ENCODE results near the gene ZNF70.

ZNF70 gene

DNA sequence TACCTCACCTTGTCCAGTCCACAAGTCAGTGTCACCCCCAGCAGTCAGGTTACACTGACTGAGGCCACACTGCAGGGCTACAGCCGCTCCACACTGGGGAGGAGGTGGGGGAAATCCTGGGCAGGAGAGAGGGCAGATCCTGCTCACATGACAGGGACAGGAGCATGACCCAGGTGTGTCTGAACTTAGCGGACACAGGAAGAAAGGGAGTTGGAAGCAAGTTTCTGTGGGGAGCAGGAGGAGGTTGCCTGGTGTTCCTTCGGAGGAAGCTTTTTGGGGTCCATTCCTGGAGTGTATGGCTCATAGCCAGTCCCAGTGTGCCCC lies 27.6 kb upstream of the ZNF70 start:
- DNase-seq = no peak

- no peak for DNase-seq
Observed at GRCh38 chr22:23777776-23778576, 27.1 kb upstream of the ZNF70 start.

GRCh38 chr22:23775779-23776375 lies 25.0 kb upstream of the ZNF70 start:
- no peak for DNase-seq

DNA sequence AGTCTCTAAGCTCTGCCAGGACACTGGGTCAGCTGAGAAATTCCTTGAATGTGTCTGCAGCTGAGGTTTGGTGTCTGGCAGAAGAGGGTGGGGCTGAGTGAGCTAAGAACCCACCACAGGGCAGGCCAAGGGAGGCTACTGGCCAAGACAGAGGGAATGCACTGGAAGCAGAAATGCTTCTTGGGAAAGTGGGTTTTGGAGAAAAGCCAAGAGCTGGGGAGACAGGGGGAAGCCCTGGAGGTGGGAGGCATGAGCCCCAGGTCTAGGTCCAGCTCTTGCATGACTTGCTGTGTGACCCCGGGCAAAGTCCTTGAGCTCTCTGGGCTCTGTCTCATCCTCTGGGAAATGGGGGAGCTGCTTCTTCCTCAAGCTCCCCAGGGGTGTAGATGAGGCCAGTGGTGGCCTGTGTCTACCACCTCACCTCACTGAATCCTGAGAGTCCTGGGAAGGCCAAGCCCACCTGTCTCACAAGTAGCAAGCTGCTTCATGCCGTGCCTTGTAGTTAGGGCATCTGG lies 24.1 kb upstream of the ZNF70 start:
- DNase-seq = no peak

DNA sequence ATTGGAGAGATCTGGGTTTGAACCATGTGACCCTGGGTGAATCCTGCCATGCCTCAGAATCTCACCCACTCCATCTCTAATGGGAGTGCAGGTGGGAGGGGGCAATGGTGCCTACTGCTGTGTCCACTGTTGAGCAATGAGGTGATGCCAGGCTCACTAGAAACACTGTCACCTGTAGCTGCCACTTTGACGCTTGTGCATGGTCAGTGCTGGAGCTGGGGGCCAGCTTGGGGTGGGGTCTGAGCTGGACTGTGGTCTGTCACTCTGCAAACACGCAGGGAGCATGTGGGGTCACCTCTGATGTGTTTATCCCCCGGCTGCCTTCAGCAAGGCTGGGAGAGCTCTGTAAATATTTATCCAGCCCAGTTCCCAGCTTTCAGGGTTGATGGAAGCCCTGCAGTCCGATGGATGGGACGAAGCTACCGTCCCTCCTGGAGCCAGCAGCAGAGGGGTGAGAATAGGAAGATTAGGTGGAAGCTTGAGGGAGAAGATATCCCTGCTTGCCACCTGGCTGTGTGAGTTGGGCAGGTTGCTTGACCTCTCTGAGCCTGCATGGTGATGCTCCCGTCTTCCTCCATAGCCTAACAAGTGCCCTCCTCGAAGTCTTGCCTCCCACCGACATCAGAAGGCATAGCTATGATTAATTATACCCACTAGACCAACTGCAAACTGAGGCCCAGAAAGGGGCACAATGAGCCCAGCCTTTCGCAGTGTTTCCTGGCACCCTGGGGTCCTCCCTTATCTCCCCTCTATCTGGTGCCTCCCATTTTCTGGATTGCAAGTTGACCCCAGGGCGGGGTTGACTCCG lies 23.4 kb upstream of the ZNF70 start:
- DNase-seq = no peak

GRCh38 chr22:23773483-23774113 lies 22.7 kb upstream of the ZNF70 start:
- no peak for DNase-seq

- peak; percentile 34 for DNase-seq
Observed at GRCh38 chr22:23772649-23773473, 21.9 kb upstream of the ZNF70 start, which contains the start of gene MMP11. Gene MMP11, plus strand, starts transcription at chr22:23772849. Its CDS starts 22 bp downstream, at chr22:23772871.

- DNase-seq = no peak
Observed at GRCh38 chr22:23772315-23772648, 21.4 kb upstream of the ZNF70 start.

DNA sequence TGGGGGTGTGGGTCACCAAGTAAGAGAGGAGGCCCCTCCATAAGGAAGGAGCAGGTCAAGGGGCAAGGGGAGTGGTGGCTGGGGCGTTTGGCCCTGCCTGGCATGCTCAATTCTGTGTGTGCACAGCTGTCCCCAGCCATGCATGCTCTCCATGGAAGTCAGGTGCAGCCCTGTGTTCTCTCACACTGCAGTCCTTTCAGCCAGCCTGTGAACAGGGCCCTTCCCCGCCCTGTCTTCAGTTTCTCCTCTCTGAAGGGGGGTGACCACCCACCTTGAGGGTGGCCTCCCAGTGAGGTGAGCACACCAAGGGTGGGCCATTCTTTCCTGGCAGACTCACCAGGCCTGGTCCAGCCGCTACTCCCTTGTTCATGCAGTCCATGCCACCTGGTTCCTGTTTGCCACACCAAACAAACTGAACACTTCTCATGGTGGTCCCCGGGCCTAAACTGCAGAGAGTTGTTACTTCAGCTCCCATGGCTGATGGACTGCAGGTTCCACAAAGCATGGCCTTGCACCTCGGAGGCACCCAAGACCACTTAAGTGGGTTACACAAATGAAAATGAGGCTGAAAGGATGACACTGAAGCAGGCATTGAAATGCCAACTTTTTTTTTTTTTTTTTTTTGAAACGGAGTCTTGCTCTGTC lies 18.5 kb upstream of the ZNF70 start:
- DNase-seq = peak; percentile 39

- peak; percentile 42 for DNase-seq
Observed at GRCh38 chr22:23767673-23768548, 17.0 kb upstream of the ZNF70 start, which contains the start of gene CHCHD10. Gene CHCHD10, minus strand, starts transcription at chr22:23767972. Its CDS starts 98 bp downstream, at chr22:23767874.

DNA sequence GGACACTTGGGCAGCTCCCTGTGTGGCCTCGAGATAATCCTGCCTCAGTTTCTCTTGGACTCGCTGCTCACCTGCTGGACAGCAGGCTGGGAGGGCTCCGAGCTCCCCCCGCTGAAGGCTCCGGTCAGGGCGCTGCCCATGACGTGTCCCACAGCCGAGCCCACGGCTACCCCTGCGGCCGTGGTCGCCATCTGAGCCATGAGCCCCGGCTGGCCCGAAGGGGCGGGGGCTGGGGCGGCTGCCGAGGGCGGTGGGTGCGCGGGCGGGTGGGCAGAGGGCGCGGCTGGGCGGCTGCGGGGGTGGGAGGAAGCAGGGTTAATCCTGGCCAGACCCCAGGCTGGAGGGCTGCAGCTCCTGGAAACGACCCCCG lies 16.4 kb upstream of the ZNF70 start:
- no peak for DNase-seq

GRCh38 chr22:23764899-23765881 lies 14.3 kb upstream of the ZNF70 start:
- DNase-seq = no peak

GRCh38 chr22:23763954-23764353 lies 13.0 kb upstream of the ZNF70 start:
- DNase-seq = no peak

DNA sequence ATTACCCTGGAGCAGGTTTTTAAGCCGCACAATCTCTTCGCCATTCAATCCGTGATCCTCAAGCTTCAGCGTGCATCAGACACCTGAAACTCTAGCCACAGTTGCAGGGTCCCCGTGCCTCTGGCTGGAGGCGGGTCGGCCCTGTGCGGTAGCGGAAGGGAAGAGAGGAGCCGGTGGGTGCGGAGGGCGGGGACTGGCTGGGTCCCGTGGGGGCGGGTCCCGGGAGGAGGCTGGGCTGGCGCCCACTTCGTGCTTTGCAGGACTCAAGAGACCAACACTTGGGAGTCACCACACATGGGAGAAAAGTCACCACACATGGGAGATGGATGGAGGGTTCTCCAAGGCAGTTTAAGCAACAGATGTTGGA lies 12.7 kb upstream of the ZNF70 start:
- no peak for DNase-seq

- no peak for DNase-seq
Observed at GRCh38 chr22:23762842-23763578, 12.1 kb upstream of the ZNF70 start, which contains the start of gene C22orf15. Gene C22orf15, plus strand, starts transcription at chr22:23762990. Its CDS starts 317 bp downstream, at chr22:23763307.

DNA sequence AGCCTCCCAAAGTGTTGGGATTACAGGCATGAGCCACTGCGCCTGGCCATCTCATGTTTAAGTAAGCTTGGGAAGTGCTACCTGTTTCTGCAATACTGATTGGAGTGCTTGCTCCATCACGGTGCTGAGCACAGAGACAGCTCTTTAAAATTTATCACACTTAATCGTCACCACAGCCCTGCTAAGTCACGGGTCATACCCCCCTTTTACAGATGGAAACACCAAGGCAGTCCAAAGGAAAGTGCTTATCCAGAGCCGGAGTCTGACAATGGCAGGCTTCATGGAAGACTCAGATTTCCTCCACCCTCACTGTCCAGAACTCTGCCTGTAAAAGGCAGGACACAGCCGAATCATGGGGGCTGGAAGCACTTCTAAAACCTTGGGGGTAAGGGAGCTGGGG lies 9.1 kb upstream of the ZNF70 start:
- no peak for DNase-seq

DNA sequence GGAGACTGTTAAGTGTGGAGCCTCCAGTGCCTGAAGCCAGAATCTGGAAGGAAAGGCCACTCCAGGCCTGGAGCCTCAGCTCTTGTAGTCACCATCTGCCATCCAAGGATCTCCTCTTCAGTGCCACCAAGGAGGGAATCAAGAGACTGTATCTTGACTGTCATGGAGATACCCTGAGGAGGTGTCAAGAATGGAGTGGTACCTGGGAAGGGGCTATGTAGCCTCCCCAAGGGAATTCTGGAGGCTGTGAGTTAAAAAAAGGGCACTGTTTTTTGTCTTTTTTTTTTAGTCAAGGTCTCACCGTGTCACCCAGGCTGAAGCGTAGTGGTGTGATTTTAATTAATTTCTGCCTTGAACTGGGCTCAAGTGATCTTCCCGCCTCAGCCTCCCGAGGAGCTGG lies 8.7 kb upstream of the ZNF70 start:
- no peak for DNase-seq

DNA sequence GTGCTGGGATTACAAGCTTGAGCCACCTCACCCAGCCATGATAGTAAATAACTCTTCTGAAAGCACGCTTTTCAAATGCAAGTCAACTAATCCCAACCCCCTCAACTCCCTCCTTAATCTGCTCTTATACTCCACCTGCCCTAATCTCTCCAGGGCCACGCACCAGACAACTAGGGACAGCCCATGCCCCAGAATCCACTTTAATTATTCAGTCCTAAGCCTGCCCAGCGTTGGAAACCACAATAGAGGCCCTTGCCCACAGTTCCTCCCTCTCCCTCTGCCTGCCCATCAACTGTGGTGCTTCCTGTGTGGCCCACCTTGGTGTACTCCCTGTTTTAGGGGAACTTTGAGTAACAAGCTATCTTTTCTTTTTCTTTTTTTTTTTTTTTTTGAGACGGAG lies 6.0 kb upstream of the ZNF70 start:
- no peak for DNase-seq

DNA sequence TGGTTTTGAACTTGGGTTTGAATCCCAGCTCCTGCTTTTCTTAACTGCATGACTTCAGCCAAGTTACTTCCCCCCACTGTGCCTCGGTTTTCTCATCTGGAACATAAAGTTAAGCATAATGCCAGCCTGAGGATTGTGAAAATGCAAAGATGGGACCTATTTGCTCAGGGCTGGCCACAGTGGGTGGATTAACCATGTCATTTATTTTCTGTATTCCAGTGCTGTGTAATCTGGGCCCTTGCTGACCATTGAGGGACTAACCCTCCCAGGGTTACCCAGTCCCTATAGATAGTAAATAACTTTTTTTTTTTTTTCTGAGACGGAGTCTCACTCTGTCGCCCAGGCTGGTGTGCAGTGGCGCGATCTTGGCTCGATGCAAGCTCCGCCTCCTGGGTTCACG lies 4.8 kb upstream of the ZNF70 start:
- no peak for DNase-seq

All from NCI-H774 (cell line).